Stomach (tissue), 4 donors: Measurements from ENCODE around the gene E4F1.

Experiments used
- CTCF ChIP-seq, 7 experiments: fragments of 450-650 bp in 4 of 7; fragments of 200-600 bp in 3 of 7; sonication (generic) in 3 of 7; IDR thresholded peaks; one replicate each; pipeline ENCODE4 v1.5.1; 2016 to 2019; ENCODE audit warnings: antibody characterized with exemption in 7 of 7, control low read depth in 2 of 7, mild to moderate bottlenecking in 1 of 7
- EP300 ChIP-seq: sonication (generic); formaldehyde crosslinking; IDR thresholded peaks from one replicate; pipeline ENCODE4 v1.6.1; 2017; ENCODE audit warnings: antibody characterized with exemption

- TF ChIP-seq EP300 (no peak), CTCF (IDR thresholded peaks at IDR 0.05) (no peak)
These were observed 44.9 kb upstream of the E4F1 start for GRCh38 chr16:2178321-2179106.
